ENCODE data around the gene NCAPG2. TPM values are rescaled to one million over a fixed set of nuclear protein-coding genes. Genes with fewer than 3 reads are reported as not detected.

NCAPG2 gene
- total RNA-seq, 1 experiment from 2014 or later = 73.0 TPM

DNA sequence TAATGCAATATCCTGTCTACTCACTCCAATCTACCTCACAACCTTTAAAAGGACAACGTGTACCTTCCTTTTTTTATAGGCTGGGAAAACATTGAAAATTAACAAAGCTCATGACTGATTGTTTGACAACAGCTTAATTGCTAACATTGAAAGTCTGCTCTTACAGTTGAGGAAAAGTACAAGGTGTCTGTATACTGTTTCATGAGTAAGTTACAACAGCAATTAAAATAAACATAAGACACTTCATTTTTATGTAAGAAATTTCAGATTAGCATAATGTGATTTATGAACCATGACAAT is 28.6 kb upstream of the NCAPG2 start:
- no peak for DNase-seq (ENCODE audit: low read depth)

DNA sequence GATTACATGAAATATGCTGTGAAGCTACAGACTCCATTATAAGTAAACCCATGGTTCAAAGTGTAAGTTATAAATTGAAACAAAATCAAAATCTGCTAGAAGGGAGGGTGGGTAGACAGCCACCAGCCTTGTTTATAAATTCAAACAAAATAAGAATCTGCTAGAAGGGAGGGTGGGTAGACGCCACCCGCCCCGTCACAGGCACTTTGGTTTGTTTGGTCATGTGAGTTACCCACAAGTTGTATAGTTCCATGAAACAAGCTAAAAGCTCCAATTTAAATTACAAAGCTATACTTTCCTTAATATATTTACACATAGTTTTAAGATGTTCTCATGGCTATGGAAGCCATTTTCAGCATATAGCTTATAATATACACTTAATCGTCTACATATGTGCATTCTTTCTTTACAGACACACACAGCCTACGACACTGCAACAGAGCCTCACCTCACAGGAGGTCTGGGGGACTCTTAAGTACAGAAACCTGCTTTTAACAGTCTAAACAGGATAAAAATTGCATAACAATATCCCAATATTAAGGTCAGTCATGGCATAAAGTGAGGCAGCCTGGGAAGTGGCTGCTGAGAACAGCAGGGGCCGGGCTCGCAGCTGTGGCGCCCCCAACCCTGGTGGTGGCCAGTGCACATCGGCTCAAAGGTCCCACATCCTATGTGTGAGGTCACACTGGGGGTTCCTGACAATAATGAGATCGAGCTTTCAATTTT is 28.1 kb upstream of the NCAPG2 start:
- DNase-seq (ENCODE audit: low read depth) = no peak

GRCh38 chr7:158731761-158732160 is 27.2 kb upstream of the NCAPG2 start:
- DNase-seq (ENCODE audit: low read depth) = no peak

DNA sequence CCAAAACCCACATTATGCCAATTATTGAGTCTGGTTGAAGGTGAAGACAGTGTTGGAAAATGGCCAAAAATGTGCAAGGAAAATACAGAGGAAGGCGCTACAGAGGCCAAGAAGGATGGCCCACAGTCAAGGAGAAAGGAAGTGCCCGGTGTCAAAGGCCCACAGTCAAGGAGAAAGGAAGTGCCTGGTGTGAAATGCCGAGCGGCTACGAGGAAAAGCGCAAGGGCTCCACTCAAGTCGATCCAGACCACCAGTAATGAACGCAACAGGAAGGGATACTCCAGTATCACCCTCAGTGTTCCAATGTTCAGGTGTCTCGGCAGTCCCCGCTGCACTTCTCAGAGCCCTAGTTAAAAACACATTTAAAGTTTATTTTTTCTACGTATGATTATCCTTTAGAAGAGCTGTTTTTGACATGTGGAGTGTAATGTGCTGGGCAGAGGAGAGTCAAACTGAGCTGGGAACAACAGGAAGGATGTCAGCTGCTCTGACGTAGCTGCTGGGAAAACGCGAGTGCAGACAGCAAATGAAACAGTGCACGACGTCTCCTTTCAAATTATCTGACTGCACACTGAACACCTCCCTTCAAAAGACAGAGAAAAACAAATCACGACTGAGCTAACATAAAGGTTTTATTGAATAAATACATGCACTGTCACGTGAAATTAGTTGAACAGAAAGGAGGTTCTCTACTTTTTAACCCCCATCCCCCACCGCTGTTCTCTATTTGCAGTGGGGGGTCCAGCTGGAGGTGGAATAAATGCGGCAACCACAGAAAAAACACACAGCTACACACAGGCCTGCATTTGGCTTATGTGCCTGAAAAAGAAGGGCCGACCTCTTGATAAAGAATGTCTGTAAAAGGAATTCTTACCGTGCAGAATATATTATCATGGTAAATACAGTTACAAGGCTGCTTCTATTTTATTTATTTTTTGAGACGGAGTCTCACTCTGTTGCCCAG is 26.1 kb upstream of the NCAPG2 start:
- no peak for DNase-seq (ENCODE audit: low read depth)

GRCh38 chr7:158729646-158730382 is 25.2 kb upstream of the NCAPG2 start:
- DNase-seq (ENCODE audit: low read depth) = no peak

DNA sequence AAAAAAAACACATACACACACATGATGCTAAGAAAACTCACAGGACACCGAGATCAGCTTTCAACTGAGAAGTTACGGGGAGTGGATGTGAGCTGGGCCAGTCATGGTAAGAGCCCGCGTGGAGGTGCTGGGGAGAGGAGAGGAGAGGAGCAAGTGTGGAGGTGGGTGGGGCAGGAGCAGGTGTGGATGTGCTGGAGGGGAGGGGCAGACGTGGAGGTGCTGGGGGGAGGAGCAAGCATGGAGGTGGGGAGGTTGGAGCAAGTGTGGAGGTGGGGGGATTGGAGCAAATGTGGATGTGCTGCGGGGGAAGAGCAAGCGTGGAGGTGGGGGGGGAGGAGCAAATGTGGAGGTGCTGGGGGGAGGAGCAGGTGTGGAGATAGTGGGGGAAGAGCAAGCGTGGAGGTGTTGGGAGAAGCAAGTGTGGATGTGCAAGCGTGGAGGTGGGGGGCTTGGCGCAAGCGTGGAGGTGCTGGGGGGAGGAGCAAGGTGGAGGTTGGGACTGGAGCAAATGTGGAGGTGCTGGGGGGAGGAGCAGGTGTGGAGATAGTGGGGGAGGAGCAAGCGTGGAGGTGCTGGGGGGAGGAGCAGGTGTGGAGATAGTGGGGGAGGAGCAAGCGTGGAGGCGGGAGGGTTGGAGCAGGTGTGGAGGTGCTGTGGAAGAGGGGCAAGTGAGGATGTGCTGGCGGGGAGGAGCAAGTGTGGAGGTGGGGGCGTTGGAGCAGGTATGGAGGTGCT is 24.5 kb upstream of the NCAPG2 start:
- DNase-seq (ENCODE audit: low read depth) = no peak

GRCh38 chr7:158727690-158728089 is 23.1 kb upstream of the NCAPG2 start:
- DNase-seq (ENCODE audit: low read depth) = no peak

GRCh38 chr7:158726277-158726807 is 21.7 kb upstream of the NCAPG2 start:
- DNase-seq (ENCODE audit: low read depth) = no peak

DNA sequence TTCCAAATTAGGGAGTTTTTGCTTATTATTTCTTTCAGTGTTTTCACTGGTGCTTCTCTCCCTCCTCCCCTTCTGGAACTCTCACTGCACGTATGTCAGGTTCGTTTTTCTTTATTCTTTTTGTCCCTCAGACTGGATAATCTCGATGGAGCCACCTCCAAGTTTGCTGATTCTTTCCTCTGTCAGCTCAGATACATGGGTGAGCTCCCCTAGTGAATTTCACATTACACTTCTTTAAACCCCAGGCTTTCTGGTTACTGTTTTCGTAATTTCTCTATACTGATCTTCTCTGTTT is 20.8 kb upstream of the NCAPG2 start:
- no peak for DNase-seq (ENCODE audit: low read depth)

DNA sequence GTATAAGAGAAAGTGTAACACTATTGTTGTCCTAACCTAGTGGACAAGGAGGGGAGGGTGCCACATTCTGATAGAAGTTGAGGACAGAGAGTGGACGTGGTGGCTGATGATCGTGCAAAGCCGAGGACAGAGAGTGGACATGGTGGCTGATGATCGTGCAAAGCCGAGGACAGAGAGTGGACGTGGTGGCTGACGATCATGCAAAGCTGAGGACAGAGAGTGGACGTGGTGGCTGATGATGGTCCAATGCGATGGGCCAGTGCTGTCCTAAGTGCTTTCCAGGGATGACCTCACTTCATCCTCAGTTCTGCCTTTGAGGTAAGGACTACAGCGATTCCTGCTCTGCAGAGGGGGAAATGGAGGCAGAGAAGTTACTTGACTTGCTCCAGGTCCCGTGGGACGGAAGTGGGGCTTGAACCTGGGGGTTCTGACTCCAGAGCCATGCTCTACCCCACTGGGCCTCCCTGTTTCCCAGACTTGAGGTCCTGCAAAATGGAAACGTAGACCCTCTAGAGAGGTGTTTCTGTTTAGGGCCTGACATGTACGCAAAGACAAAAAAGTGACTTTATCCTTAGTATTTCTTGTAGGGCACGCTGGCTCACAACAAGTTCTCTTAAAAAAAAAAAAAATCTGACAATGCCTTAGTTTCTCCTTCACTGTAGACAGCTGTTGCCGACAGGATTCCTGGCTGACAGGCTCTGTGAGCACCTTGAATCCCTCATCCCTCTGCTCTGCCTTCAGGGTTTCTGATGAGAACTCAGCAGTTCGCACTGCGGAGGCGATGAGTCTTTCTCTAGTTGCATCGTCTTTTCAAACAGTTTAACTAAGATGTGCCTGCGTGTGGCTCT is 20.3 kb upstream of the NCAPG2 start:
- DNase-seq (ENCODE audit: low read depth) = no peak

DNA sequence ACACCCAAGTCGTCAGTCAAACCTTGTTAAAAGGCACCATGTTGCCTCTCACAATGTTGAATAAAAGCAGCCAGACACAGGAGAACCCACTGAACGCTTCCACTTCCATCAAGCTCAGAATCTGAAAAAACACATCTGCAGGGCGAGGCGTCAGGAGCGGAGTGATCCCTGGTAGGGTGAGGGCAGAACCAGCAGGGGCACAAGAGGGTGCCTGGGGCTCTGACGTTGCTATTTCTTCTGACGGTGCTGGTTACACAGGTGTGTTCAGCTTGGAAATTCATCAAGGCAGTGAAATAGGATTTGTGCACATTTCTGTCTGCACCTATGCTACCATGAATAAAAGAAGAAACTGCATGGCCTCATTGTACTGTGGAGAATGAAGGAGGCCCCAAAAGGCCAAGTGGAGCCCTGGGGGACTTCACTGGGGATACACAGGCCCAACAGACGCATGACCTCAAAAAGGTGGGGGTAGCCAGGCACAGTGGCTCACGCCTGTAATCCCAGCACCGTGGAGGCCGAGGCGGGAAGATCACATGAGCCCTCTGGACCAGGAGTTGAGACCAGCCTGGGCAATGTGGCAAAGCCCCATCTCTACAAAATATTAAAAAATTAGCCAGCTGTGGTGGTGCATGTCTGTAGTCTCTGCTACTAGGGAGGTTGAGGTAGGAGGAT is 19.2 kb upstream of the NCAPG2 start:
- DNase-seq (ENCODE audit: low read depth) = no peak

DNA sequence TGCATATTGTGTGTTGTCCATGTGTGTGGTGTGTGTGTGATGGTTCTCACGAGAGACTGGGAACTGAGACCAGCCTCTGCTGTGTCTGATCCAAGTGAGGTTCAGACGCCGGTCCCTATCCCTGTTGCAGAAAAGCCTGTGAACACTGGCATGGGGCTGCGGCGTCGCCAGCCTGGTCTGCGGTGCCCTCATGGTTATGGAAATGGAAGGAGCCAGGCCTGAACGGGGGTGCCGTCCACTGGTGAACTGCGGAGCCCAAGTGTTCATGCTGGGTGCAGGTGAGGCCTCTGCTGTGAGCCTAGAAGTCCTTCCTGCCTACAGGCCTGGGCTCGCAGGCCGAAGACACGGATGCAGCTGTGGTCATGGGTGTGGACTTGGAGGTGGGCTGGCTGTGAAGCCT is 18.7 kb upstream of the NCAPG2 start:
- DNase-seq (ENCODE audit: low read depth) = no peak

- DNase-seq (ENCODE audit: low read depth) = no peak
These were observed 18.1 kb upstream of the NCAPG2 start for GRCh38 chr7:158722574-158723237.

- DNase-seq (ENCODE audit: low read depth) = no peak
These were observed 15.5 kb upstream of the NCAPG2 start for GRCh38 chr7:158720112-158720511.

GRCh38 chr7:158716802-158717201 is 12.2 kb upstream of the NCAPG2 start:
- no peak for DNase-seq (ENCODE audit: low read depth)

DNA sequence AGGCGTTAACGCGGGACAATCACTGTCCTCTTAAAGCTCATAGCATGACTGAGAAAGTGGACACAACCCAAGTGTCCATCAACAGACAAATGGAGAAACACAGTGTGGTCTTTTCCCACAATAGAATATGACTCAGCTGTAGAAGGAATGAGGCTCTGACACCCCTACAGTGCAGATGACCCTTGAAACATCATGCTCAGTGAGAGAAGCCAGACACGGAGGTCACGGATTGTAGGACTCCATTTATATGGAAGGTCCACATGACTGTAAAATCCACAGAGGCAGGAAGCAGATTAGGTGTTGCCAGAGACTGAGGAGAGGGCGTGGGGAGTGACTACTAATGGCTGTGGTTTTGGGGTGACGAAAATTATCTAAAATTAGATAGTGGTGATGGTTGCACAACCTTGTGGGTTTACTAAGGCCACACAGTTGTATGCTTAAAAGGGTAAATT is 6.1 kb upstream of the NCAPG2 start:
- DNase-seq (ENCODE audit: low read depth) = peak; percentile 28

GRCh38 chr7:158707610-158708009 is 3.0 kb upstream of the NCAPG2 start:
- no peak for DNase-seq (ENCODE audit: low read depth)

DNA sequence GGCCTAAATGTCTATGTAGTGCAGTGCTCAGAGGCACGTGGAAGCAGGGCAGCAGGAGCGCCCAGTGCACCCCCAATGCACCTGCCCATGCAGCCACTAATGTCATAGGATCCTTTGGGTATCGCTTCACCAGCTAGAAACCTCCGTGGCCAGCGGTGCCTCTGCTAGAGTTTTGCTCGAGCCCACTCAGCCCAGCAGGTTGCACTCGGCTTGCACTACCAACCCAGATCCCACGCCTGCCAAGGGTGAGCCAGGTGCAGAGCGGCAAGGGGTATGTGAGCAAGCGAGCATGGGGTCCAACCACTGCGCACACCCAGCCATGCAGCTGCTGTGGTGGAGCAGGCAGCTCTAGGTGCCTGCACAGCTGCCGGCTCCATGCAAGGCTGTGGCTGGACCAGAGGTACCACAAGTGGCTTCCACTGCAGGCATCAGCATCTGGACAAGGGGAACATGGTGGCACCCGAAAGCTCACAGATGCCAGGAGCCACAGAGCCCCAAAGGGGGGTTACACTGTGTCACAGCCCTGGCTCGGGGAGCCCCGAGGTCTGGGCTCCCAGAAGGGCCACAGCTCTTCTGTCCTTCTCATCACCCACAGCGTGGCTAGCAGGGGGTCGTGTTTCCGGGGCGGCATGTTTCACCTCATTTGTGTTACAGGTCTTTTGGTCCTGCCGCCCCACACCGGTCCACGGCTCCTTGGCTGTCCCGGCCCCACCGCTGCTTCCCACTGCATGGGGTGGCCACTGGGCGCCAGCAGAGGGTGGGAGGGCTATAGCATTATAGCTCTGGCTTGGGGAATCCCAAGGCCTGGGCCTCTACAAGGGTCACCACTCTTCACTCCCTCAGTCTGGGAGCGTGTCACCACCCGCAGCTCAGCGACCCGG is 2.3 kb upstream of the NCAPG2 start:
- no peak for DNase-seq (ENCODE audit: low read depth)
